ENCODE data around the gene PLCB3.
"Not testable (repeated sequence)": the region's sequence is repeated elsewhere in the genome, so short reads cannot be mapped to it uniquely, and the experiment has no call there.

PLCB3 gene

DNA sequence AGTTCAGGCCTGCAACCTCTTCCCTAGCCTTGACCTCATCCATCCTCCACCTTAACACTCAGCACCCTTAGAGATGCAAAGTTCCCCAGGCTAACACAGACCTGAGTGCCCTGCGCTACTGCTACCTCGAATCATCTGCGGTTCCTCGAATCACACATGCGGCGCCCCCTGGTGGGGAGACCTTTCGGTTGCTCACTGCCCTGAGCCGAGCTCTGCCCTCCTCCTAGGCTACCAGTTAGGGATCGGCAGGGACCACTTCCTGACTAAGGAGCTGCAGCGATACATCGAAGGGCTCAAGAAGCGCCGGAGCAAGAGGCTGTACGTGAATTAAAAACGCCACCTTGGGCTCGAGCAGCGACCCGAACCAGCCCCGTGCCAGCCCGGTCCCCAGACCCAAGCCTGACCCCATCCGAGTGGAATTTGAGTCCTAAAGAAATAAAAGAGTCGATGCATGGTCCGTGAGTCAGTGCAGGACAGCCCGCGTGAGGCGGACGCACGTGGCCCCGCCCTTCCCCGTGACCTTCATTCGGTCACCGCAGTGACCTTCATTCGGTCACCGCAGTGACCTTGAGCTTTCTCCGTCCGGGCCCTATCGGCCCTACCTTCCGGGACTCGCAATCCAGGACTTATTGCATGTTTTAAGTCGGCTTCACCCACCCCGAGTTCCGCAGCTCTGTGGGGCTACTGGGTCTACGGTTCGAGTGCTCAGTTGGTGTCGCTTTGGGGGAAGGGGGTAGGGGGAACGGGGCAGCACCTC, 53.2 kb downstream of the PLCB3 start:
- peak; percentile 92 for DNase-seq (ENCODE audit: low read depth)

- DNase-seq (ENCODE audit: low read depth) = peak; percentile 100
These were observed 53.9 kb downstream of the PLCB3 start, which contains the start of gene ESRRA for GRCh38 chr11:64305075-64305690. TSS of gene ESRRA (plus strand) at chr11:64305524. CDS start at chr11:64307180, 1,656 bp downstream.

- peak; percentile 70 for DNase-seq (ENCODE audit: low read depth)
These were observed 54.6 kb downstream of the PLCB3 start for GRCh38 chr11:64305691-64306562.

DNA sequence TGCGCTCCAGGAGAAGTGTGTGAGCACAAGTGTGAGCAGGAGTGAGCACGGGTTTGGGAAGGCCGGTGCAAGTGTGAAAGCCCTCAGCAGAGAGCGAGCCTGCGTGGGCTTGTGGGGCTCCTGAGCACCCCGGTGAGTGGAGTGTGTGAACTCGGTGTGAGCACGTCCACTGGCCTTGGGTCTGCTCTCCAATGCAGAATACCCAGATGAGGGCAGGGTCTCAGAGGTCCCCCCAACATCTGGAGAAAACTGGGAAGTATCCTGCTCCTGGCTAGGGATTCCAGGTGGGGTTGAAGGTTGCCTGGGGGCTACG, 55.2 kb downstream of the PLCB3 start:
- no peak for DNase-seq (ENCODE audit: low read depth)

DNA sequence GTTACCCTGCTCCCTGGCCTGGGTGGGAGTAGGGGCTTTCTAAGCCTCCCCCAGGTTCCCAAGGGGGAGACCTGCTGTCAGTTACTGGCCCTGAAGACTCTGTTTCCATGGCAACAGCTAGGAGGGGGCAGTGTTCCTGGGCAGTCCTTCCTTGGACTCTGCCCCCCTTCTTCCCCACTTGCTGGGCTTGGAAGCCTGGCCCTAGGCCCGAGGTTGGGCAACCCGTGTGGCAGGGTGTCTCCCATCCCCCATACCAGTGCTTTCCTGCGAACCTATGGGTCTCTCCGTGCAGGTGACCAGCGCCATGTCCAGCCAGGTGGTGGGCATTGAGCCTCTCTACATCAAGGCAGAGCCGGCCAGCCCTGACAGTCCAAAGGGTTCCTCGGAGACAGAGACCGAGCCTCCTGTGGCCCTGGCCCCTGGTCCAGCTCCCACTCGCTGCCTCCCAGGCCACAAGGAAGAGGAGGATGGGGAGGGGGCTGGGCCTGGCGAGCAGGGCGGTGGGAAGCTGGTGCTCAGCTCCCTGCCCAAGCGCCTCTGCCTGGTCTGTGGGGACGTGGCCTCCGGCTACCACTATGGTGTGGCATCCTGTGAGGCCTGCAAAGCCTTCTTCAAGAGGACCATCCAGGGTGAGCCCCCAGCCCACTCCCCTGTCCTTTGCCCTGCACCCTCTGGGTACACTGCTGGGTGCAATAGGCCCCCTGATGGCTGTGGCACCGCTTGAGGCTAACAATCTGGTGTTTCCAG, 55.7 kb downstream of the PLCB3 start:
- DNase-seq (ENCODE audit: low read depth) = no peak

- not testable (repeated sequence) for DNase-seq (ENCODE audit: low read depth)
These were observed 56.5 kb downstream of the PLCB3 start for GRCh38 chr11:64307795-64308194.

- no peak for DNase-seq (ENCODE audit: low read depth)
These were observed 61.6 kb downstream of the PLCB3 start for GRCh38 chr11:64312947-64313346.

DNA sequence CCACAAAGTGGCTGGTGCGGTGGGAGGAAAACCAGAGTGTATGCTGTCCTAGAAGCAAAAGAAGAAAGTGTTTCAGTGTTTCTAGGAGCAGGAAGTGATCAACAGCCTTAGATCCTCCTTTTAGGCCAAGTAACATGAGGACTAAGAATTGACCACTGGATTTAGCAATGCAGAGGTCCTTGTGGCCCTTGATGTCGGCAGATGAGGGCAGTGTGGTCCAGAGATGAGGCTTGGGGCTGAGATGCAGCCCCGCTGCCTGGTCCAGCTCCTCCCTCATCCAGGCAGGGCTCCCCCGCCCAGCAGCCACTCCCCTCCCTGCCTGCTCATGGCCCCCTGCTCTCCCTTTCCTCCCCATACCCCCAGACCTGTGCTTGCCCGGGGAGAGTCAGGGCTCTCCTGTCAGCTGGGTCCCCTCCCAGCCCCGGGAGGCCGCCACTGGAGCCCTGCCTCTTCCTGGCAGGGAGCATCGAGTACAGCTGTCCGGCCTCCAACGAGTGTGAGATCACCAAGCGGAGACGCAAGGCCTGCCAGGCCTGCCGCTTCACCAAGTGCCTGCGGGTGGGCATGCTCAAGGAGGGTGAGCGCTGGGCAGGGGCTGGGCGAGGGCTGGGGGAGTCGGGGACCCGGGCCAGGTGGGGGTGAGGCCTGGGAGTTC, 62.3 kb downstream of the PLCB3 start:
- no peak for DNase-seq (ENCODE audit: low read depth)

GRCh38 chr11:64314146-64314804, 62.9 kb downstream of the PLCB3 start:
- DNase-seq (ENCODE audit: low read depth) = no peak

GRCh38 chr11:64314805-64315561, 63.7 kb downstream of the PLCB3 start:
- no peak for DNase-seq (ENCODE audit: low read depth)

DNA sequence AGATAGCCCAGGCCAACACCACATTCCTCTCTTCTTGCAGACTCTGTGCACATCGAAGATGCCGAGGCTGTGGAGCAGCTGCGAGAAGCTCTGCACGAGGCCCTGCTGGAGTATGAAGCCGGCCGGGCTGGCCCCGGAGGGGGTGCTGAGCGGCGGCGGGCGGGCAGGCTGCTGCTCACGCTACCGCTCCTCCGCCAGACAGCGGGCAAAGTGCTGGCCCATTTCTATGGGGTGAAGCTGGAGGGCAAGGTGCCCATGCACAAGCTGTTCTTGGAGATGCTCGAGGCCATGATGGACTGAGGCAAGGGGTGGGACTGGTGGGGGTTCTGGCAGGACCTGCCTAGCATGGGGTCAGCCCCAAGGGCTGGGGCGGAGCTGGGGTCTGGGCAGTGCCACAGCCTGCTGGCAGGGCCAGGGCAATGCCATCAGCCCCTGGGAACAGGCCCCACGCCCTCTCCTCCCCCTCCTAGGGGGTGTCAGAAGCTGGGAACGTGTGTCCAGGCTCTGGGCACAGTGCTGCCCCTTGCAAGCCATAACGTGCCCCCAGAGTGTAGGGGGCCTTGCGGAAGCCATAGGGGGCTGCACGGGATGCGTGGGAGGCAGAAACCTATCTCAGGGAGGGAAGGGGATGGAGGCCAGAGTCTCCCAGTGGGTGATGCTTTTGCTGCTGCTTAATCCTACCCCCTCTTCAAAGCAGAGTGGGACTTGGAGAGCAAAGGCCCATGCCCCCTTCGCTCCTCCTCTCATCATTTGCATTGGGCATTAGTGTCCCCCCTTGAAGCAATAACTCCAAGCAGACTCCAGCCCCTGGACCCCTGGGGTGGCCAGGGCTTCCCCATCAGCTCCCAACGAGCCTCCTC, 64.6 kb downstream of the PLCB3 start:
- not testable (repeated sequence) for DNase-seq (ENCODE audit: low read depth)

GRCh38 chr11:64316672-64317324, 65.5 kb downstream of the PLCB3 start:
- DNase-seq (ENCODE audit: low read depth) = no peak

DNA sequence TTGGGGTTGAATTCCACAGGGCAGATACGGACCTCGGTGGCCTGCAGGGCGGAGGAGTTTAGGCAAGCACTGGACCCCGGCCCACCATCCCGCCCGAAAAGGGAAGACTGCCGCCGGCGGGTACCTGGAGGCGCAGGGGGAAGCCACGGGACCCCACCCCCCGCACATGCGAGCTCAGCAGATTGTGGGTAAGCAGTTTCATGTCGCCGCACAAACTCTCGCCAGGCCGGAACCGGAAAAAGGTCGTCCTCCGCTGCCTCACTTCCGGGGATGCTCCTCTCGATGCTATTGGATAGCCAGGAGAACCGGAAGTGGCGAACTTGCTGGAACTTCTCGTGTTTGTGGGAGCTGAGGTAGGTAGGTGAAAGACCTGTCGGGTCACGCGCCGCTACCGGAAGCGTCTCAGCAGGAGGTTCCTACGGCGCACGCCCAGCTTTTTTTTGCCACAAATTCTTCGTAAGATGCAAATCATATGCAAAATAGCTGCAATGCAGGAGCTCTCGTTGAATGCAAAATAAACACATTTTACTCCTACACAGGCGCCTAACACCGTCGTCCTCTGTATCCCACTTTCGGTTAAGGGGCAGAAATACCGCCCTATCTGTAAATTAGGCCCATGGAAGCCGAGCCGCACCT, 66.1 kb downstream of the PLCB3 start, which contains the start of gene TRMT112:
Gene TRMT112, minus strand, starts transcription at position 235 of the 636 bp plus-strand sequence. Its CDS starts 33 bp downstream, at position 202.
- DNase-seq (ENCODE audit: low read depth) = peak; percentile 91

GRCh38 chr11:64317961-64318765, 66.8 kb downstream of the PLCB3 start, which contains the start of gene PRDX5:
TSS of gene PRDX5 (plus strand) at chr11:64318121. CDS start at chr11:64318216, 95 bp downstream.
- peak; percentile 96 for DNase-seq (ENCODE audit: low read depth)
